Right kidney (tissue), 1 donor: ENCODE results near the gene A4GNT.

Experiments
- DNase-seq: peaks from one replicate; pipeline ENCODE4 v3.0.0-alpha.2; 2016

The A4GNT gene

DNA sequence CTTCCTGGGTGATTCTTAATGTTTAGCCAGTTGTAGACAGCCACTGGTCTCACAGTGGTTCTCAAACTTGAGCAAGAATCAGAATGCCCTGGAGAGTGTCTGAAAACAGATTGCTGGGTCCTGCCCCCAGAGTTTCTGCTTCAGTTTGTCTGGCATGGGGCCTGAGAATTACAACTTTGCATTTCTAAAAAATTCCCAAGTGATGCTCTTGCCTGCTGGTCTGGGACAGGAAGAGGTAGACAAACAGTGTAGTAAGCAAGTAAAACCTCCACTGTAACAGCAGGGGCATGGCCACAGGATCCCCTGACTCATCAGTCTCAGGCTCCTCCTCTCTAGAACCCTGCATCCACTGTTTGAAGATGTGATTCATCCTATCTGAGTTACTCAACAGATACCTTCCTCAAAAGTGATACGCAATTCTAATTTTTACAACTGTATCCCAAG, 53.3 kb downstream of the A4GNT start:
- no peak for DNase-seq

GRCh38 chr3:138078096-138078495, 54.1 kb downstream of the A4GNT start:
- no peak for DNase-seq
